Skeletal muscle tissue (tissue), 4 donors: ENCODE data around the gene NEURL1B. TPM values are rescaled to one million over a fixed set of nuclear protein-coding genes. Genes with fewer than 3 reads are reported as not detected.

Source experiments
- H3K27ac ChIP-seq: one replicate; pipeline ENCODE4 v1.7.0; 2013; ENCODE audit warnings: mild to moderate bottlenecking, low read depth, low read length, inconsistent platforms
- H3K27me3 ChIP-seq, 3 donors: one replicate each; pipeline ENCODE4 v1.7.0; 2013; ENCODE audit warnings: low read length in 3 of 3; ENCODE audit not compliant: control insufficient read depth in 3 of 3, insufficient read depth in 3 of 3
- H3K36me3 ChIP-seq, 3 donors: one replicate each; pipeline ENCODE4 v1.7.0; 2013; ENCODE audit warnings: low read length in 3 of 3; ENCODE audit not compliant: control insufficient read depth in 3 of 3, insufficient read depth in 3 of 3
- H3K4me1 ChIP-seq, 3 donors: one replicate each; pipeline ENCODE4 v1.7.0; 2013; ENCODE audit warnings: low read length in 3 of 3, mild to moderate bottlenecking in 3 of 3; ENCODE audit not compliant: control insufficient read depth in 3 of 3, insufficient read depth in 3 of 3
- H3K4me3 ChIP-seq, 3 donors: one replicate each; pipeline ENCODE4 v1.7.0; 2013; ENCODE audit warnings: low read length in 3 of 3
- H3K9ac ChIP-seq, 3 donors: one replicate each; pipeline ENCODE4 v1.7.0; 2013; ENCODE audit warnings: low read length in 3 of 3, mild to moderate bottlenecking in 3 of 3, moderate library complexity in 2 of 3, low read depth in 1 of 3
- H3K9me3 ChIP-seq, 3 donors: one replicate each; pipeline ENCODE4 v1.7.0; 2013; ENCODE audit warnings: low read length in 3 of 3; ENCODE audit not compliant: control insufficient read depth in 3 of 3
- total RNA-seq: library from RNA; depleted of rRNA; stranded (reverse); fragments of >200 nt; gene quantifications from one replicate; pipeline ENCODE4 v1.2.3, GENCODE V29; 2014
- donor health status: Osteomylitis.

The NEURL1B gene
- total RNA-seq, 1 donor from 2014 or later = 23.0 TPM

GRCh38 chr5:172681421-172681820 lies 40.4 kb downstream of the NEURL1B start:
- H3K9me3 ChIP-seq = no peaks in the 10 kb centered on the region
- H3K4me3 ChIP-seq = no peak overlapping the region
- peaks cover 0 to 17% (median 0%) of the 10 kb centered on the region in 3 donors for H3K36me3 ChIP-seq
- H3K9ac ChIP-seq = no peak overlapping the region
- H3K27ac ChIP-seq = no peak overlapping the region
- H3K27me3 ChIP-seq = no peaks in the 10 kb centered on the region
- peaks cover 20 to 48% (median 29%) of the 10 kb centered on the region in 3 donors for H3K4me1 ChIP-seq

- H3K36me3 ChIP-seq = peaks cover 0 to 15% (median 0%) of the 10 kb centered on the region in 3 donors
- H3K27ac ChIP-seq = no peak overlapping the region
- H3K27me3 ChIP-seq = no peaks in the 10 kb centered on the region
- H3K4me3 ChIP-seq = no peak overlapping the region
- H3K4me1 ChIP-seq = peaks cover 13 to 49% (median 20%) of the 10 kb centered on the region in 3 donors
- H3K9me3 ChIP-seq = no peaks in the 10 kb centered on the region
- no peak overlapping the region for H3K9ac ChIP-seq
These were observed 42.2 kb downstream of the NEURL1B start for GRCh38 chr5:172683264-172683644.

- Histone ChIP-seq H3K4me1 (peaks cover 14 to 49% (median 20%) of the 10 kb centered on the region in 3 donors), H3K27me3 (no peaks in the 10 kb centered on the region), H3K9me3 (no peaks in the 10 kb centered on the region), H3K4me3 (no peak overlapping the region), H3K36me3 (peaks cover 0 to 14% (median 0%) of the 10 kb centered on the region in 3 donors), H3K27ac (no peak overlapping the region), H3K9ac (no peak overlapping the region)
These were observed 42.8 kb downstream of the NEURL1B start for GRCh38 chr5:172683645-172684471.

- peaks cover 0 to 16% (median 2%) of the 10 kb centered on the region in 3 donors for H3K36me3 ChIP-seq
- no peaks in the 10 kb centered on the region for H3K27me3 ChIP-seq
- H3K27ac ChIP-seq = no peak overlapping the region
- no peak overlapping the region for H3K4me3 ChIP-seq
- no peak overlapping the region for H3K9ac ChIP-seq
- peaks cover 11 to 47% (median 14%) of the 10 kb centered on the region in 3 donors for H3K4me1 ChIP-seq
- H3K9me3 ChIP-seq = no peaks in the 10 kb centered on the region
These were observed 44.0 kb downstream of the NEURL1B start for GRCh38 chr5:172685091-172685490.

GRCh38 chr5:172686111-172686510 lies 45.0 kb downstream of the NEURL1B start:
- peaks cover 13 to 53% (median 16%) of the 10 kb centered on the region in 3 donors for H3K4me1 ChIP-seq
- no peak overlapping the region for H3K27ac ChIP-seq
- H3K4me3 ChIP-seq = no peak overlapping the region
- peak overlapping the region in 1 of 3 donors; percentile 16 for H3K9ac ChIP-seq
- H3K9me3 ChIP-seq = no peaks in the 10 kb centered on the region
- no peaks in the 10 kb centered on the region for H3K27me3 ChIP-seq
- peaks cover 0 to 16% (median 2%) of the 10 kb centered on the region in 3 donors for H3K36me3 ChIP-seq

- peaks cover 0 to 14% (median 2%) of the 10 kb centered on the region in 3 donors for H3K36me3 ChIP-seq
- peaks cover 14 to 51% (median 16%) of the 10 kb centered on the region in 3 donors for H3K4me1 ChIP-seq
- H3K9me3 ChIP-seq = no peaks in the 10 kb centered on the region
- no peak overlapping the region for H3K27ac ChIP-seq
- no peaks in the 10 kb centered on the region for H3K27me3 ChIP-seq
- H3K4me3 ChIP-seq = no peak overlapping the region
- H3K9ac ChIP-seq = no peak overlapping the region
These were observed 45.7 kb downstream of the NEURL1B start for GRCh38 chr5:172686539-172687390.

- no peak overlapping the region for H3K4me3 ChIP-seq
- peaks cover 16 to 56% (median 17%) of the 10 kb centered on the region in 3 donors for H3K4me1 ChIP-seq
- H3K9ac ChIP-seq = no peak overlapping the region
- H3K36me3 ChIP-seq = peaks cover 0 to 11% (median 2%) of the 10 kb centered on the region in 3 donors
- peak overlapping the region; percentile 0 for H3K27ac ChIP-seq
- H3K9me3 ChIP-seq = no peaks in the 10 kb centered on the region
- H3K27me3 ChIP-seq = no peaks in the 10 kb centered on the region
These were observed 46.9 kb downstream of the NEURL1B start for GRCh38 chr5:172687940-172688339.

GRCh38 chr5:172688349-172689217 lies 47.5 kb downstream of the NEURL1B start:
- no peak overlapping the region for H3K4me3 ChIP-seq
- peak overlapping the region; percentile 0 for H3K27ac ChIP-seq
- peak overlapping the region in 1 of 3 donors; percentile 3 for H3K9ac ChIP-seq
- no peaks in the 10 kb centered on the region for H3K9me3 ChIP-seq
- peaks cover 17 to 61% (median 21%) of the 10 kb centered on the region in 3 donors for H3K4me1 ChIP-seq
- H3K27me3 ChIP-seq = no peaks in the 10 kb centered on the region
- H3K36me3 ChIP-seq = peaks cover 0 to 11% (median 2%) of the 10 kb centered on the region in 3 donors

GRCh38 chr5:172689218-172689572 lies 48.1 kb downstream of the NEURL1B start:
- Histone ChIP-seq H3K27ac (no peak overlapping the region), H3K36me3 (peaks cover 0 to 11% (median 2%) of the 10 kb centered on the region in 3 donors), H3K9ac (no peak overlapping the region)

More at GRCh38 chr5:172689218-172689572, 48.1 kb downstream of the NEURL1B start:
- no peaks in the 10 kb centered on the region for H3K27me3 ChIP-seq
- H3K4me1 ChIP-seq = peaks cover 17 to 61% (median 21%) of the 10 kb centered on the region in 3 donors
- no peaks in the 10 kb centered on the region for H3K9me3 ChIP-seq
- H3K4me3 ChIP-seq = no peak overlapping the region
